ENCODE measurements around the gene RNF144B. TPM values are rescaled to one million over a fixed set of nuclear protein-coding genes. Genes with fewer than 3 reads are reported as not detected.

The RNF144B gene
- total RNA-seq, 6 experiments from 2014 or later: 7.6 to 19.1 (median 10.2) TPM

GRCh38 chr6:18488526-18489270 lies 101.5 kb downstream of the RNF144B start:
- Histone ChIP-seq H3K4me3 (no peak overlapping the region), H3K9me3 (no peaks in the 10 kb centered on the region), H3K27ac (no peak overlapping the region), H3K36me3 (no peaks in the 10 kb centered on the region), H3K27me3 (no peaks in the 10 kb centered on the region), H3K4me1 (no peaks in the 10 kb centered on the region)
- TF ChIP-seq, protein P1, sequence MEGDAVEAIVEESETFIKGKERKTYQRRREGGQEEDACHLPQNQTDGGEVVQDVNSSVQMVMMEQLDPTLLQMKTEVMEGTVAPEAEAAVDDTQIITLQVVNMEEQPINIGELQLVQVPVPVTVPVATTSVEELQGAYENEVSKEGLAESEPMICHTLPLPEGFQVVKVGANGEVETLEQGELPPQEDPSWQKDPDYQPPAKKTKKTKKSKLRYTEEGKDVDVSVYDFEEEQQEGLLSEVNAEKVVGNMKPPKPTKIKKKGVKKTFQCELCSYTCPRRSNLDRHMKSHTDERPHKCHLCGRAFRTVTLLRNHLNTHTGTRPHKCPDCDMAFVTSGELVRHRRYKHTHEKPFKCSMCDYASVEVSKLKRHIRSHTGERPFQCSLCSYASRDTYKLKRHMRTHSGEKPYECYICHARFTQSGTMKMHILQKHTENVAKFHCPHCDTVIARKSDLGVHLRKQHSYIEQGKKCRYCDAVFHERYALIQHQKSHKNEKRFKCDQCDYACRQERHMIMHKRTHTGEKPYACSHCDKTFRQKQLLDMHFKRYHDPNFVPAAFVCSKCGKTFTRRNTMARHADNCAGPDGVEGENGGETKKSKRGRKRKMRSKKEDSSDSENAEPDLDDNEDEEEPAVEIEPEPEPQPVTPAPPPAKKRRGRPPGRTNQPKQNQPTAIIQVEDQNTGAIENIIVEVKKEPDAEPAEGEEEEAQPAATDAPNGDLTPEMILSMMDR (IDR thresholded peaks at IDR 0.05): no peak
- TF ChIP-seq POLR2A (IDR thresholded peaks at IDR 0.05): no peak
- WGBS (ENCODE audit: insufficient coverage, low coverage, low lambda C conversion rate, missing lambda C conversion rate): 80% methylated on average over 5 of the region's 5 CpGs
- intact Hi-C loops (cut with DNase I): no loop called here
- ATAC-seq (no peak), DNase-seq (no peak)

DNA sequence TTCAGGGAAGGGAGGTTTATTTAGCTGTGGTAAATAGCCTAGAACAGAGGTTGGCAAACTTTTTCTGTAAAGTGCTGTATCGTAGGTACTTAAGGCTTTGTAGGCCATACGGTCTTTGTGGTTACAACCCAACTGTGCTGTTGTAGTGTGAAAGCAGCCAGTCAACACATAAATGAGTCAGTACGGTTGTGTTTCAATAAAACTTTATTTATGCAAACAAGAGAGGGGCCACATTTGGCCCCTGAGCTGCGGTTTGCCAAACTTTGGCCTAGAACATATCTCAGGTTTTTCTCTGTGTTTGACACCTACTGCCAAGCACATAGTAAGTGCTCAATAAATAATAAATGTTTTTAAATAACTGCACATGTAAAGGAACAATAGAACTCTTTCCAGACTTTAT lies 102.2 kb downstream of the RNF144B start:
- Histone ChIP-seq H3K27me3 (no peaks in the 10 kb centered on the region), H3K9me3 (no peaks in the 10 kb centered on the region), H3K27ac (no peak overlapping the region), H3K4me1 (no peaks in the 10 kb centered on the region), H3K4me3 (no peak overlapping the region), H3K36me3 (no peaks in the 10 kb centered on the region)
- DNase-seq (no peak), ATAC-seq (no peak)
- intact Hi-C loops (cut with DNase I): no loop called here
- 92% methylated on average over 4 of the region's 4 CpGs for WGBS (ENCODE audit: insufficient coverage, low coverage, low lambda C conversion rate, missing lambda C conversion rate)
- TF ChIP-seq, protein P1 (IDR thresholded peaks at IDR 0.05): no peak
- no peak for TF ChIP-seq POLR2A (IDR thresholded peaks at IDR 0.05)

- H3K4me1 ChIP-seq: no peaks in the 10 kb centered on the region
- H3K9me3 ChIP-seq: no peaks in the 10 kb centered on the region
- H3K27me3 ChIP-seq: no peaks in the 10 kb centered on the region
- DNase-seq: no peak
- 91% methylated on average over 3 of the region's 11 CpGs for WGBS (ENCODE audit: insufficient coverage, low coverage, low lambda C conversion rate, missing lambda C conversion rate)
- intact Hi-C loops (cut with DNase I): no loop called here
- no peak overlapping the region for H3K4me3 ChIP-seq
- ATAC-seq: no peak
- TF ChIP-seq POLR2A (IDR thresholded peaks at IDR 0.05): no peak
- TF ChIP-seq, protein P1 (IDR thresholded peaks at IDR 0.05): no peak
- no peak overlapping the region for H3K27ac ChIP-seq
- no peaks in the 10 kb centered on the region for H3K36me3 ChIP-seq
Observed at GRCh38 chr6:18491308-18492045, 104.3 kb downstream of the RNF144B start.

GRCh38 chr6:18492972-18493371 lies 105.8 kb downstream of the RNF144B start:
- Histone ChIP-seq H3K36me3 (no peaks in the 10 kb centered on the region), H3K27ac (no peak overlapping the region), H3K27me3 (no peaks in the 10 kb centered on the region), H3K4me1 (no peaks in the 10 kb centered on the region), H3K4me3 (no peak overlapping the region), H3K9me3 (no peaks in the 10 kb centered on the region)
- DNase-seq: no peak
- no peak for ATAC-seq
- intact Hi-C loops (cut with DNase I): no loop called here
- WGBS (ENCODE audit: insufficient coverage, low coverage, low lambda C conversion rate, missing lambda C conversion rate): 60% methylated on average over 2 of the region's 2 CpGs
- TF ChIP-seq POLR2A (IDR thresholded peaks at IDR 0.05): no peak
- TF ChIP-seq, protein P1 (IDR thresholded peaks at IDR 0.05): no peak
